ENCODE data around the gene HMGA1.

DNA sequence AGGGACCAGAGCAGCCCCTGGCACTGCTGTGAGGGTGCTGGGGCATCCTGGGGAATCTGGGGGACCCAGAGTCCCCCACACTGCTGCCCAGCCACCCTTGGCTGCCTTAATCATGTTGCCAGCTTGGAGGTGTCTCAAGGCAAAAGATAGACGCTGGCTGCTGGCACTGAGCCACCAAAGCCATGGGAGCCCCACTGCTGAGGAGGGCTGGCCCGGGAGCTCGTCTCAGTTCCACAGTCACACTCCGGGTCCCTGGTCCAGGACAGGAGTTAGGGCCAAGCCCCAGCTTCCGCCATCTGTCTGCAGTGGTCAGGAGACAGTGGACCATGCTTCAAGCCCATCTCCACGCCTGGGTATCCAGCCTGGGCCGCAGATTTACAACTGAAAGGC is 41.0 kb upstream of the HMGA1 start:
- no peak for TF ChIP-seq EZH2 (IDR thresholded peaks at IDR 0.05; ENCODE audit: insufficient read depth, poor library complexity, severe bottlenecking)
- no peak for TF ChIP-seq EZH2phosphoT487 (IDR thresholded peaks at IDR 0.05; ENCODE audit: insufficient read depth, low read depth)
